ENCODE data around the gene METTL26.

METTL26 gene

DNA sequence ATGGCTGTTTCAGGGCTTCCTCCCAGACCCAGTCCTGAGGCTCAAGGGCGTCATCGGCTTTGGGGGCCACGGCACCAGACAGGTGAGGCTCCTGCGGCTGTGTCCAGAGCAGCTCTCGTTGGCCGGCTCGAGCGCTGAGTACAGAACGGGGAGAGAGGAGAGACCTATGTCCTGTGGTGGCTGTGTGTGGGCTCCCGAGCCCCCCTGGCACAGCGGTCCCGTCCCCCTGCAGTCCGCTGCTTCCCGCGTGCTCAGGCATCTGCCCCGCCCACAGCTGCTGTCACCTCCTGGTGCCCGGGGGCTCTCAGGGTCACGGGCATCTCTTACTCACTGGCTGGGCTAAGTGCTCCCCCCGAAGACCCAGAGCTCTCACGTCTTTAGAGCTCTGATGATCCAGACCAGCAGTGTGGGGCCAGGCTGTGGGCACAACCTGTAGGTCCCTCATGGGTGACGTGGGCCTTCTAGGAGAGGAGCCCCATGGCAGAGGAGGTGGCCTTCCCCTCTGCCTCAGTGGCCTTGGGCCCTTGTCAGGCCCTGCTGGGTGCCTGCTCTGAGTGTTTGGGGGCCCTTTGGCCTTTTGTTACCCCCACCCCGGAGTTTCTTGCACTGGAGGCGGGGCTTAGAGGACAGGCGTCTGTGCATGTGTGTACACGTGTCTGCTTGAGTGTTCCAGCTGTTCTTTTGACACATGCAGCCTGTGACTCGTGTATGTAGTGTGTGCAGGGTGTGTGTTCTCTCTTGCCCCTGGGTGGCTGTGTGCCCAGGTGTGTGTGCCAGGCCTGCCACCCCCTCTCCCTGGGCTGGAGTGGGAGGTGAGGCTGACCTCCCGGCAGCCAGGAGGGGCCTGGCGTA, 16.6 kb upstream of the METTL26 start:
- Histone ChIP-seq H3K4me1 (ENCODE audit: low read length) (peaks cover 9% of the 10 kb centered on the region), H3K79me2 (ENCODE audit: low read length) (peaks cover 20% of the 10 kb centered on the region), H4K20me1 (ENCODE audit: insufficient read depth, low read length) (no peaks in the 10 kb centered on the region), H3K9me3 (ENCODE audit: insufficient read depth, low read length) (no peaks in the 10 kb centered on the region), H3K9ac (ENCODE audit: low read length) (no peak overlapping the region), H3K4me3 (ENCODE audit: low read length) (no peak overlapping the region), H2AFZ (ENCODE audit: low read depth, low read length) (no peak overlapping the region), H3K27ac (ENCODE audit: low read length) (no peak overlapping the region), H3K27me3 (ENCODE audit: low read depth, low read length) (no peaks in the 10 kb centered on the region), H3K36me3 (replicated peaks; ENCODE audit: low read depth, low read length) (no peaks in the 10 kb centered on the region), H3K4me2 (ENCODE audit: low read length) (no peak overlapping the region)
- TF ChIP-seq CTCF (IDR thresholded peaks at IDR 0.05; ENCODE audit: low read depth, low read length) (no peak), EZH2phosphoT487 (IDR thresholded peaks at IDR 0.05; ENCODE audit: low read depth) (no peak)

DNA sequence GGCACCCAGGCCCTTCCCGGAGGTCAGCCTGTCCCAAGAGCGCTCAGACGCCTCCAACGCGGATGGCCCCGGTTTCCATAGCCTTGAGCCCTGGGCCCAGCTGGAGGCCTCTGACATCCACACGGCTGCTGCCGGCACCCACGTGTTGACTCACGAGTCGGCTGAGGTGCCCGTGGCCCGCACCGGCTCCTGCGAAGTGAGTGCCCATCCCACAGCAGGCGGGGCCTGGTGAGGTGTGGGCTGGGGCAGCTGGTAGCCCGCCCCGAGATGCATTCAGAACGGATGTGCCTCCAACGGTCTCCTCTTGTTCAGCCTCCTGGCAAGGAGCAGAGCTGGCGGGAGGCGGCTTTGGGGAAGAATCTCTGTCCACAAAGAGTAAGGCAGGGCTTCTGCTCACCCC, 15.7 kb upstream of the METTL26 start:
- Histone ChIP-seq H2AFZ (ENCODE audit: low read depth, low read length) (no peak overlapping the region), H3K9ac (ENCODE audit: low read length) (no peak overlapping the region)
- TF ChIP-seq EZH2phosphoT487 (IDR thresholded peaks at IDR 0.05; ENCODE audit: low read depth), result no peak
- no peak for TF ChIP-seq CTCF (IDR thresholded peaks at IDR 0.05; ENCODE audit: low read depth, low read length)

GRCh38 chr16:649631-650030, 13.5 kb upstream of the METTL26 start:
- H3K4me1 ChIP-seq (ENCODE audit: low read length), result peaks cover 12% of the 10 kb centered on the region
- peaks cover 7% of the 10 kb centered on the region; the same call in 1 of the 2 replicates for H4K20me1 ChIP-seq (ENCODE audit: insufficient read depth, low read length)
- no peaks in the 10 kb centered on the region for H3K9me3 ChIP-seq (ENCODE audit: insufficient read depth, low read length)
- peaks cover 29% of the 10 kb centered on the region for H3K79me2 ChIP-seq (ENCODE audit: low read length)
- peak overlapping the region; percentile 96 for H3K4me2 ChIP-seq (ENCODE audit: low read length)
- H3K27ac ChIP-seq (ENCODE audit: low read length), result peak overlapping the region; percentile 17; the same call in 1 of the 2 replicates
- no peak overlapping the region for H2AFZ ChIP-seq (ENCODE audit: low read depth, low read length)
- no peak for TF ChIP-seq EZH2phosphoT487 (IDR thresholded peaks at IDR 0.05; ENCODE audit: low read depth)
- TF ChIP-seq CTCF (IDR thresholded peaks at IDR 0.05; ENCODE audit: low read depth, low read length), result no peak
- peak overlapping the region; percentile 82 for H3K4me3 ChIP-seq (ENCODE audit: low read length)
- H3K27me3 ChIP-seq (ENCODE audit: low read depth, low read length), result no peaks in the 10 kb centered on the region
- peak overlapping the region; percentile 79 for H3K9ac ChIP-seq (ENCODE audit: low read length)
- no peaks in the 10 kb centered on the region for H3K36me3 ChIP-seq (replicated peaks; ENCODE audit: low read depth, low read length)

More for the DNA sequence above, 15.7 kb upstream of the METTL26 start:
- no peak overlapping the region for H3K27ac ChIP-seq (ENCODE audit: low read length)
- H4K20me1 ChIP-seq (ENCODE audit: insufficient read depth, low read length), result no peaks in the 10 kb centered on the region
- peaks cover 12% of the 10 kb centered on the region for H3K4me1 ChIP-seq (ENCODE audit: low read length)
- H3K4me2 ChIP-seq (ENCODE audit: low read length), result no peak overlapping the region
- H3K27me3 ChIP-seq (ENCODE audit: low read depth, low read length), result no peaks in the 10 kb centered on the region
- H3K36me3 ChIP-seq (replicated peaks; ENCODE audit: low read depth, low read length), result no peaks in the 10 kb centered on the region
- H3K79me2 ChIP-seq (ENCODE audit: low read length), result peaks cover 25% of the 10 kb centered on the region
- H3K9me3 ChIP-seq (ENCODE audit: insufficient read depth, low read length), result no peaks in the 10 kb centered on the region
- H3K4me3 ChIP-seq (ENCODE audit: low read length), result no peak overlapping the region

DNA sequence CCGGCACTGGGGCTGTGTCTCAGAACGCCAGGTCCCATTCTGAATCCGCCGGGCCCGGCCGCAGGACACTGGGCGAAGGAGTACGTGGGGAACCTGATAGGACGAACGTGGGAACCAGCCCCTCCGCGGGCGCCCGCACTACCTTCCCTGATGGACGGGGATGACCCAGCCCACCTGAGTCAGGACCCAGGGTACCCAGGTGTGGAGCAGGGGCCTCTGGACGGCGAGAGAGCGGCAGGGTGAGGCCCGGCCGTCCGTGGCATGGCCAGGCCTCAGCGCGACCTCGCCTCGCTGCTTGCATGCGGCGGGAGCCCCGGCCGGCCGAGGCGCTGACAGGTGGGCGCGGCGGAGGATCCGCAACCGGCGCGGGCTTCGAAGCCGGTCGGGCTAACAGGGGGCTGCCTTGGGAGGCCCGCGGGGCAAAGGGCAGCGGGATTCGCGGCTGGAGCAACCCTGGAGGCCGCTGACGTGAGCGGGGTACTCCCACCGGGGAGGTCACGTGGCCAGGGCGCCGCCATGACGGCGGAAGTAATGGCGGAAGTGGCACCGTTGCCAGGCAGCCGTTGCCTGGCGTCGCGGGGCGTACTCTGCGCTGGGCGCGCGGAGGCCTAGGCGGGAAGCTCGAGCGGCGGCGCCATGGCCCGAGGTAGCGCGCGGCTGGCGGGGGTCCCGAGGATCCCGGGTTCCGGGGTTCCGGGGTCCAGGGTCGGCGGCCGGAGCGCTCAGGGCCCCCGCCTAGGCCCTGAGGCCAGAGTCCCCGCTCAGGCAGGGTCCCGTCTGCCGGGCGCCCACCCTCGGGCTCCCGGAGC, 12.9 kb upstream of the METTL26 start, which contains the start of gene WDR90:
Gene WDR90 (plus strand): TSS at position 585 of the 809 bp plus-strand sequence. CDS start 52 bp downstream, at position 637.
- no peak within 1 kb of the TSS; the same call in 1 of the 2 replicates for H2AFZ ChIP-seq (ENCODE audit: low read depth, low read length)
- peaks cover 12% of the 10 kb centered on the region for H3K4me1 ChIP-seq (ENCODE audit: low read length)

More for the DNA sequence above, 12.9 kb upstream of the METTL26 start, which contains the start of gene WDR90:
- Histone ChIP-seq H3K36me3 (replicated peaks; ENCODE audit: low read depth, low read length) (no peaks in the 10 kb centered on the region), H3K9me3 (ENCODE audit: insufficient read depth, low read length) (no peaks in the 10 kb centered on the region), H3K27me3 (ENCODE audit: low read depth, low read length) (no peaks in the 10 kb centered on the region), H3K27ac (ENCODE audit: low read length) (peak within 1 kb of the TSS; percentile 73), H4K20me1 (ENCODE audit: insufficient read depth, low read length) (peaks cover 7% of the 10 kb centered on the region; the same call in 1 of the 2 replicates), H3K9ac (ENCODE audit: low read length) (peak within 1 kb of the TSS; percentile 79), H3K4me3 (ENCODE audit: low read length) (peak within 1 kb of the TSS; percentile 82), H3K79me2 (ENCODE audit: low read length) (peaks cover 33% of the 10 kb centered on the region), H3K4me2 (ENCODE audit: low read length) (peak within 1 kb of the TSS; percentile 96)
- TF ChIP-seq CTCF (IDR thresholded peaks at IDR 0.05; ENCODE audit: low read depth, low read length), result no peak
- no peak for TF ChIP-seq EZH2phosphoT487 (IDR thresholded peaks at IDR 0.05; ENCODE audit: low read depth)
